PC-9 (cell line): ENCODE data around the gene TNFRSF14.

Source experiments
- EZH2 ChIP-seq: fragments of 200-600 bp; sonication (generic); IDR thresholded peaks from 2 replicates; pipeline ENCODE4 v1.8.0; 2017; ENCODE audit warnings: antibody characterized with exemption, low read depth
- TF ChIP-seq, protein P1 (sequence below): fragments of 200-600 bp; sonication (generic); conservative IDR thresholded peaks from 2 replicates; pipeline ENCODE4 v1.6.1; 2017; ENCODE audit warnings: mixed run types, antibody characterized with exemption, mild to moderate bottlenecking, moderate library complexity

DNA sequence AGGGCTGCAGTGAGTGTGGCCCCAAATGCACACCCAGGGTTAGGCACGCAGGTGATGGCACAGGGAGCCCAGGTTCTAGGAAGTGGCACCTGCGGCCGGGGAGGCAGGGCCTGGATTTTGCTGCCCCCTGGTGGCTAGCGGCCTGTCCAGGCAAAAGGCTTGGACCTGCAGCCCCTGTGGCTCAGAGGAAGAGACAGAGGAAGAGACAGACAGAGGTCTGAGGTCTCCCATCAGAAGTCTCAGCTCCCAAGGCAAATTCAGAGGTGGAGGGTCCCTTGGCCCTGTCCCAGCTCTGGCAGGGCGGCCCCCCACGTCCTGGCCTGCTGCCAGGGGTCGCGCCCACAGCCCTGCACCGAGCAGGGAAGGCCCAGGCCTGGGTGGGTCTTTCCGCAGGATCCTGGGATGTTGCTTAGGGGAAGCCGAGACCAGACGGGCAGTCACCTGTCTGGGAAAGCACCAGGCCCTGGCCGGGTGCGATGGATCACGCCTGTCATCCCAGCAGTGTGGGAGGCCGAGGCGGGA, 8.0 kb upstream of the TNFRSF14 start:
- TF ChIP-seq, protein P1, sequence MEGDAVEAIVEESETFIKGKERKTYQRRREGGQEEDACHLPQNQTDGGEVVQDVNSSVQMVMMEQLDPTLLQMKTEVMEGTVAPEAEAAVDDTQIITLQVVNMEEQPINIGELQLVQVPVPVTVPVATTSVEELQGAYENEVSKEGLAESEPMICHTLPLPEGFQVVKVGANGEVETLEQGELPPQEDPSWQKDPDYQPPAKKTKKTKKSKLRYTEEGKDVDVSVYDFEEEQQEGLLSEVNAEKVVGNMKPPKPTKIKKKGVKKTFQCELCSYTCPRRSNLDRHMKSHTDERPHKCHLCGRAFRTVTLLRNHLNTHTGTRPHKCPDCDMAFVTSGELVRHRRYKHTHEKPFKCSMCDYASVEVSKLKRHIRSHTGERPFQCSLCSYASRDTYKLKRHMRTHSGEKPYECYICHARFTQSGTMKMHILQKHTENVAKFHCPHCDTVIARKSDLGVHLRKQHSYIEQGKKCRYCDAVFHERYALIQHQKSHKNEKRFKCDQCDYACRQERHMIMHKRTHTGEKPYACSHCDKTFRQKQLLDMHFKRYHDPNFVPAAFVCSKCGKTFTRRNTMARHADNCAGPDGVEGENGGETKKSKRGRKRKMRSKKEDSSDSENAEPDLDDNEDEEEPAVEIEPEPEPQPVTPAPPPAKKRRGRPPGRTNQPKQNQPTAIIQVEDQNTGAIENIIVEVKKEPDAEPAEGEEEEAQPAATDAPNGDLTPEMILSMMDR = peak; percentile 93
- no peak for TF ChIP-seq EZH2
